Stomach (tissue), 9 donors: Measurements from ENCODE around the gene WDR27. TPM values are rescaled to one million over a fixed set of nuclear protein-coding genes. Genes with fewer than 3 reads are reported as not detected.

Experiments
- DNase-seq, 2 donors: peaks; one replicate each; pipeline versions ENCODE4 v3.0.0 to v3.0.0-alpha.2; 2013 to 2019
- H3K27ac ChIP-seq, 5 donors: fragments of 200-600 bp in 4 of 5; sonication (generic) in 4 of 5; one replicate each; pipeline ENCODE4 v1.5.1; 2013 to 2019; ENCODE audit warnings: mild to moderate bottlenecking in 1 of 5, moderate library complexity in 1 of 5
- H3K27me3 ChIP-seq, 3 donors: fragments of 200-600 bp; sonication (generic); one replicate each; pipeline ENCODE4 v1.5.1; 2017 to 2019; ENCODE audit warnings: mixed run types in 1 of 3
- H3K36me3 ChIP-seq, 4 donors: fragments of 200-600 bp; sonication (generic); 1 replicate in 3 of 4; 2 replicates in 1 of 4; pipeline ENCODE4 v1.5.1; 2016 to 2019
- H3K4me1 ChIP-seq, 4 donors: fragments of 200-600 bp; sonication (generic); one replicate each; pipeline ENCODE4 v1.5.1; 2016 to 2019
- H3K4me3 ChIP-seq, 4 donors: fragments of 200-600 bp; sonication (generic) in 3 of 4; one replicate each; pipeline ENCODE4 v1.5.1; 2016 to 2019; ENCODE audit warnings: mild to moderate bottlenecking in 1 of 4
- H3K9me3 ChIP-seq, 4 donors: fragments of 200-600 bp; sonication (generic); one replicate each; pipeline ENCODE4 v1.5.1; 2016 to 2019
- CTCF ChIP-seq, 7 experiments: fragments of 450-650 bp in 4 of 7; fragments of 200-600 bp in 3 of 7; sonication (generic) in 3 of 7; IDR thresholded peaks; one replicate each; pipeline ENCODE4 v1.5.1; 2016 to 2019; ENCODE audit warnings: antibody characterized with exemption in 7 of 7, control low read depth in 2 of 7, mild to moderate bottlenecking in 1 of 7
- EP300 ChIP-seq: sonication (generic); formaldehyde crosslinking; IDR thresholded peaks from one replicate; pipeline ENCODE4 v1.6.1; 2017; ENCODE audit warnings: antibody characterized with exemption
- POLR2A ChIP-seq, 4 donors: fragments of 450-650 bp; IDR thresholded peaks; one replicate each; pipeline ENCODE4 v1.6.1; 2016; ENCODE audit warnings: antibody characterized with exemption in 4 of 4, control low read depth in 2 of 4, mild to moderate bottlenecking in 1 of 4, moderate library complexity in 1 of 4
- POLR2AphosphoS5 ChIP-seq, 3 donors: sonication (generic); formaldehyde crosslinking; IDR thresholded peaks; one replicate each; pipeline ENCODE4 v1.6.1; 2016; ENCODE audit warnings: antibody characterized with exemption in 3 of 3
- WGBS, 5 donors: extraction: QIAGEN DNeasy Blood & Tissue Kit in 3 of 5; methylation state at CpG; one replicate each; pipeline versions ENCODE4 v1.1.5 to v1.1.7; 2013 to 2018; 5-methylcytosine and 5-hydroxymethylcytosine counted together
- intact Hi-C: fragments of 100-400 bp; cut with DNase I; formaldehyde crosslinking; loops from one replicate; pipeline ENCODE4 v1.15.1; 2023; ENCODE audit warnings: low total_unique reads
- polyA plus RNA-seq, 3 donors: library from polyadenylated mRNA; stranded (reverse); fragments of 200-250 nt; gene quantifications; one replicate each; pipeline ENCODE4 v1.2.3, GENCODE V29; 2013
- total RNA-seq, 5 donors: library from RNA; depleted of rRNA; stranded (reverse); fragments of >200 nt; gene quantifications; one replicate each; pipeline versions ENCODE4 v1.1.0 to v1.2.3, GENCODE V29; 2014 to 2016
- donor health status: healthy with polysubstance abuse.
- donor health status: Bipolar disorder and iron deficiency.
- donor health status: healthy.

The WDR27 gene
- total and polyA plus RNA-seq, 8 donors, result 4.9 to 271 (median 39.9) TPM

- TF ChIP-seq POLR2A (IDR thresholded peaks at IDR 0.05) (no peak), CTCF (IDR thresholded peaks at IDR 0.05) (no peak), POLR2AphosphoS5 (IDR thresholded peaks at IDR 0.05) (no peak), EP300 (no peak)
- Histone ChIP-seq H3K9me3 (no peaks in the 10 kb centered on the region), H3K36me3 (no peaks in the 10 kb centered on the region), H3K27ac (peak overlapping the region; percentile 69 to 88 (median 86)), H3K27me3 (no peaks in the 10 kb centered on the region), H3K4me1 (peaks cover 7 to 45% (median 18%) of the 10 kb centered on the region in 4 donors), H3K4me3 (peak overlapping the region in 3 of 4 donors; percentile 33 to 42 (median 36))
- DNase-seq, result peak in 1 of 2 donors; percentile 37
- 77 to 85% (median 80%) methylated on average over 11 of the region's 11 CpGs for WGBS, 5 donors
- intact Hi-C loops, result no loop called here
These were observed 248.8 kb downstream of the WDR27 start for GRCh38 chr6:169452869-169453620.

DNA sequence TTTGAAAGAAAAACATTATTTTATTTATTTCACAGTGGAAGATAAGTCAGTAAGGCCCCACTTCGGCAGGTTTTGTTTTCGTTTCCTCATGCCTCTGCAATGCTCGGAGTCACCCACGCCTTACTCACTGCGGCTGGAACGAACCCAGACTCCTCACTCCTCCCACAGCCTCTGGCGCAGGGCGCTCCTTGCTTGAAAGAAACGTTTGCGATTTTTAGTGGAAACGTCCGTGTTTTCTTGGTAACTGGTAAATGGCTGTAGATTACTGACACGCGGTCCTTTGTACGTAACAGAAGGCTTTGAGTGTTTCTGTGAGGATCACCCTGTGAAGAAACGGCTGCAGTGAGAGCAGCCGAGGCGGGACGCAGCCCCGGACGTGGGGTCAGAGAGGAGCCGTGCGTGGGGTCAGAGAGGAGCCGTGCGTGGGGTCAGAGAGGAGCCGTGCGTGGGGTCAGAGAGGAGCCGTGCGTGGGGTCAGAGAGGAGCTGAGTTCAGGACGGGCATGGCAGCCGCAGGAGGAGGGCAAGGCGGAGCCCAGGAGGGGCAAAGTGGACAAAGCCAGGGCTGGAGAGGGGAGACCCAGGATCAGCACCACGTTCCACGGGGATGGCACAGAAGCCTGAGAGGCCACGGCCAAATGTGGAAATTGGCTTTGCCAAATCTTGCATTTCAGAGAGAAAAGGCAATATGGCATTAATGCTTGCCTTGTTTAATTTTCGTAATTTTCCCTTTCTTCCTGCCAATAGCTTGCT lies 249.5 kb downstream of the WDR27 start:
- H3K27ac ChIP-seq, result peak overlapping the region; percentile 69 to 88 (median 86)
- no peak for TF ChIP-seq CTCF (IDR thresholded peaks at IDR 0.05)
- peak in 2 of 3 donors; percentile 28 to 44 for TF ChIP-seq POLR2AphosphoS5 (IDR thresholded peaks at IDR 0.05)
- no peaks in the 10 kb centered on the region for H3K36me3 ChIP-seq
- H3K4me1 ChIP-seq, result peaks cover 7 to 45% (median 18%) of the 10 kb centered on the region in 4 donors
- H3K4me3 ChIP-seq, result peak overlapping the region; percentile 20 to 42 (median 34)
- intact Hi-C loops, result no loop called here
- peak; percentile 79 to 90 for DNase-seq
- H3K9me3 ChIP-seq, result no peaks in the 10 kb centered on the region
- no peaks in the 10 kb centered on the region for H3K27me3 ChIP-seq
- 27 to 47% (median 34%) methylated on average over 36 of the region's 36 CpGs for WGBS, 5 donors

DNA sequence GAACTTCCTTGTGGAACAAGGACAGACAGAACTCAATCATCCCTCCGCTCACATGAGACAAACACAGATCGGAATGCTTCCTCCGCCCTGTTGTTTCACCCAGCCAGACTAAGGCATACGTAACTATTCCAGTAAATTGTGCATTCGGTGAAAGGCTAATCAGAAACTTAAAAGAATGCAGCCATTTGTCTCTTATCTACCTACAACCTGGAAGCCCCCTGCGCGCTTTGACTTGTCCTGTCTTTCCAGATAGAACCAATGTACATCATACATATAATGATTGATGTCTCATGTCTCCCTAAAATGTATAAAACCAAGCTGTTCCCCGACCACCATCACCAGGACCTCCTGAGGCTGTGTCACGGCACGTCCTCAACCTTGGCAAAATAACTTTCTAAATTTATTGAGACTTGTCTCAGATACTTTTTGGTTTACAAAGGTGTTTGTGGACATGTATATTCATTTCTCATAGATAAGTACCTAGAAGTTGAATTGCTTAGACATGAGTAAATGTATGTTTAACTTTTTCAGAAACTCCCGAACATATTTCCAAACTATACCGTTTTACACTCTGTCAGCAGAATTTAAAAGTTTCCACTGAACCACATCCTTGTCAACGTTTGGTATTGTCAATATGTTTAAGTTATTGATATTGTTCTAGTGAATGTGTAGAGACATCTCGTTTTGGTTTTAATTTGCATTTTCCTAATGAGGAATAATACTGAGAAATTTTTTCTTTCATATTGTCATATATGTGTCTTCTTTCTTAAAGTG lies 250.6 kb downstream of the WDR27 start:
- H3K4me3 ChIP-seq, result peak overlapping the region in 3 of 4 donors; percentile 33 to 42 (median 36)

More for the DNA sequence above, 250.6 kb downstream of the WDR27 start:
- intact Hi-C loops, result no loop called here
- 47 to 69% (median 64%) methylated on average over 14 of the region's 14 CpGs for WGBS, 5 donors
- H3K36me3 ChIP-seq, result no peaks in the 10 kb centered on the region
- H3K27me3 ChIP-seq, result no peaks in the 10 kb centered on the region
- peaks cover 7 to 47% (median 19%) of the 10 kb centered on the region in 4 donors for H3K4me1 ChIP-seq
- H3K27ac ChIP-seq, result peak overlapping the region; percentile 26 to 88 (median 86)
- H3K9me3 ChIP-seq, result no peaks in the 10 kb centered on the region
- DNase-seq, result no peak
- no peak for TF ChIP-seq POLR2AphosphoS5 (IDR thresholded peaks at IDR 0.05)
- TF ChIP-seq POLR2A (IDR thresholded peaks at IDR 0.05), result no peak
- no peak for TF ChIP-seq EP300
- TF ChIP-seq CTCF (IDR thresholded peaks at IDR 0.05), result no peak
